Measurements from ENCODE around the gene ENTPD7. TPM values are rescaled to one million over a fixed set of nuclear protein-coding genes. Genes with fewer than 3 reads are reported as not detected.

ENTPD7 gene
- total and polyA plus RNA-seq, 12 donors: 1.2 to 38.7 (median 10.9) TPM

DNA sequence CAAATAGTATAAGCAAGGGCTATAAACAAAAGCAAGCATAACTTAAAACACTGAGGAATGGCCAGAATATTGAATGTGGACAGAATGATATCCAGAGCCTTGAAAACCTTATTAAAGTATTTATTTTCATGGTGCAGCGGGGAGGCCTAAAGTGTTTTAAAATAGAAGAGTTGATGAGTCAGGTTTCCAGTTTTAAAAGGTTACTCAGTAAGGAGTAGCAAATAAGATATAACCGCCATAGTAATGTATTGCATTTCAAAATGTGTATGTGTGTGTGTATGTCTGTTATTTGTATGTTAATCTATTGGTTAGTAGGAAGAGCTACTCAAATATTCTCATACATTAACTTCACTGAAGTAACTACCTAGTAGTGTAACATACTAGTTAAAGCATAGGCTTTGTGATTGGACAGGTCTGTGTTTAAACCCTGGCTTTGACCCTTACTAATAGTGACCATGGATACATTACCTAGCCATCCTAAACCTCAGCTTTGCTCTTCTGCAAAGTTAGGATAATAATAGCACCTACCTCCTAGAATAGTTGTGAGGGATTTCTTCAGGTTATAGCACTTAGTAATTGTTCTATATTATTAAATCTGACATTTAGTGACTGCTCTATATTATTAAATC is 89.6 kb downstream of the ENTPD7 start:
- no peak overlapping the region for H3K4me3 ChIP-seq
- no peak for TF ChIP-seq POLR2A (IDR thresholded peaks at IDR 0.05)
- TF ChIP-seq, protein P1, sequence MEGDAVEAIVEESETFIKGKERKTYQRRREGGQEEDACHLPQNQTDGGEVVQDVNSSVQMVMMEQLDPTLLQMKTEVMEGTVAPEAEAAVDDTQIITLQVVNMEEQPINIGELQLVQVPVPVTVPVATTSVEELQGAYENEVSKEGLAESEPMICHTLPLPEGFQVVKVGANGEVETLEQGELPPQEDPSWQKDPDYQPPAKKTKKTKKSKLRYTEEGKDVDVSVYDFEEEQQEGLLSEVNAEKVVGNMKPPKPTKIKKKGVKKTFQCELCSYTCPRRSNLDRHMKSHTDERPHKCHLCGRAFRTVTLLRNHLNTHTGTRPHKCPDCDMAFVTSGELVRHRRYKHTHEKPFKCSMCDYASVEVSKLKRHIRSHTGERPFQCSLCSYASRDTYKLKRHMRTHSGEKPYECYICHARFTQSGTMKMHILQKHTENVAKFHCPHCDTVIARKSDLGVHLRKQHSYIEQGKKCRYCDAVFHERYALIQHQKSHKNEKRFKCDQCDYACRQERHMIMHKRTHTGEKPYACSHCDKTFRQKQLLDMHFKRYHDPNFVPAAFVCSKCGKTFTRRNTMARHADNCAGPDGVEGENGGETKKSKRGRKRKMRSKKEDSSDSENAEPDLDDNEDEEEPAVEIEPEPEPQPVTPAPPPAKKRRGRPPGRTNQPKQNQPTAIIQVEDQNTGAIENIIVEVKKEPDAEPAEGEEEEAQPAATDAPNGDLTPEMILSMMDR (IDR thresholded peaks at IDR 0.05): no peak
- intact Hi-C loops (cut with DNase I): no loop called here
- no peak for DNase-seq
- no peaks in the 10 kb centered on the region for H3K9me3 ChIP-seq (replicated peaks in 1 of 3)
- H3K36me3 ChIP-seq (replicated peaks in 1 of 2): peaks cover 0 to 65% of the 10 kb centered on the region in 2 donors
- peaks cover 0 to 13% of the 10 kb centered on the region in 2 donors for H3K4me1 ChIP-seq (replicated peaks in 1 of 2)
- H3K27ac ChIP-seq: peak overlapping the region in 2 of 5 donors; percentile 1 to 22
- WGBS, 4 donors: 50 to 69% (median 62%) methylated on average over 2 of the region's 2 CpGs
- H3K27me3 ChIP-seq: no peaks in the 10 kb centered on the region

DNA sequence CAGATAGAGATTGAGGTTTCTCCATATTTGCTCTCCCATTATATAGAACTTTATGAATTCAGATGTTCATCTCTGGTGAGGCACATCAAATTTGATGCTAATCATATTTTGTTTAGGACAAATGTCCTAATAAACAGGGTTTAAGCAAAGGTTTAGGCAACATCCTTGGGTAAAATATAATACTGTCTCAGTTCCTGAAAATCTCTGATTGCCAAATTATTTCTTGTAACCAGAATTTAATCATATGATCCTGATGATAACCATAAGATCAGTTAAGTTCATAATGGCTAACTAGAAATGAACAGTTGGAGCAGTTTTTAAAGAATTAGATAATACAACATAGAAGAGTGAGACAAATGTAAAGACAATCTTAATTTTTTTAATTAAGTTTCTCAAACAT is 91.3 kb downstream of the ENTPD7 start:
- peaks cover 0 to 13% of the 10 kb centered on the region in 2 donors for H3K4me1 ChIP-seq (replicated peaks in 1 of 2)
- intact Hi-C loops (cut with DNase I): no loop called here
- TF ChIP-seq POLR2A (IDR thresholded peaks at IDR 0.05): no peak
- TF ChIP-seq, protein P1 (IDR thresholded peaks at IDR 0.05): no peak
- H3K9me3 ChIP-seq (replicated peaks in 1 of 3): no peaks in the 10 kb centered on the region
- no peak overlapping the region for H3K27ac ChIP-seq
- no peak overlapping the region for H3K4me3 ChIP-seq
- H3K36me3 ChIP-seq (replicated peaks in 1 of 2): peaks cover 0 to 65% of the 10 kb centered on the region in 2 donors
- H3K27me3 ChIP-seq: no peaks in the 10 kb centered on the region
- DNase-seq: no peak

GRCh38 chr10:99754670-99755069 is 95.4 kb downstream of the ENTPD7 start:
- DNase-seq: no peak
- Histone ChIP-seq H3K9me3 (replicated peaks in 1 of 3) (no peaks in the 10 kb centered on the region), H3K4me3 (no peak overlapping the region), H3K36me3 (replicated peaks in 1 of 2) (peaks cover 0 to 50% of the 10 kb centered on the region in 2 donors), H3K4me1 (replicated peaks in 1 of 2) (no peaks in the 10 kb centered on the region), H3K27me3 (no peaks in the 10 kb centered on the region), H3K27ac (no peak overlapping the region)
- intact Hi-C loops (cut with DNase I): no loop called here
- WGBS, 4 donors: 87 to 95% (median 93%) methylated on average over 1 of the region's 1 CpG
- no peak for TF ChIP-seq POLR2A (IDR thresholded peaks at IDR 0.05)
- TF ChIP-seq, protein P1 (IDR thresholded peaks at IDR 0.05): no peak

Small RNA genes within 50 kb of the gene (small RNA-seq; reads per million reads assigned to genes)
- gene AL133353.1: 0 reads per million in 2 donors

Other genes starting within 250 kb of the ENTPD7 start
- gene GOT1, start 228.9 kb upstream of the ENTPD7 start, total RNA-seq: 10 to 100 TPM; 19.6 to 98.6 (median 31.9) TPM
- gene GOT1, start 228.9 kb upstream of the ENTPD7 start, polyA plus RNA-seq: 100 to 1,000 TPM in 1 of 3 donors, 10 to 100 TPM in 2; 10.7 to 139 (median 24.5) TPM
- not detected for gene NKX2-3, start 126.6 kb upstream of the ENTPD7 start, total RNA-seq
- gene NKX2-3, start 126.6 kb upstream of the ENTPD7 start, polyA plus RNA-seq: under 1 TPM in 1 of 3 donors, not detected in 2; 0.03 TPM
- gene SLC25A28, start 39.1 kb upstream of the ENTPD7 start, total RNA-seq: 10 to 100 TPM in 8 of 9 donors, 1 to 10 TPM in 1; 9.6 to 91.8 (median 49.1) TPM
- gene SLC25A28, start 39.1 kb upstream of the ENTPD7 start, polyA plus RNA-seq: 100 to 1,000 TPM; 131 to 299 (median 267) TPM
- 10 to 100 TPM; 49.6 to 89.7 (median 64.8) TPM for gene COX15, start 72.6 kb downstream of the ENTPD7 start, total RNA-seq
- gene COX15, start 72.6 kb downstream of the ENTPD7 start, polyA plus RNA-seq: 10 to 100 TPM; 13.4 to 59.4 (median 22.2) TPM
- gene CUTC, start 72.7 kb downstream of the ENTPD7 start, total RNA-seq: 10 to 100 TPM; 16.0 to 36.5 (median 19.6) TPM
- gene CUTC, start 72.7 kb downstream of the ENTPD7 start, polyA plus RNA-seq: 10 to 100 TPM; 18.9 to 29.9 (median 20.2) TPM
- 1 to 10 TPM in 3 of 9 donors, under 1 TPM in 6; 0.55 to 1.6 (median 0.67) TPM for gene ABCC2, start 123.1 kb downstream of the ENTPD7 start, total RNA-seq
- gene ABCC2, start 123.1 kb downstream of the ENTPD7 start, polyA plus RNA-seq: 1 to 10 TPM in 2 of 3 donors, under 1 TPM in 1; 0.66 to 2.1 (median 1.4) TPM